ENCODE results near the gene PHACTR1. TPM values are rescaled to one million over a fixed set of nuclear protein-coding genes. Genes with fewer than 3 reads are reported as not detected.

Gene PHACTR1
- total and polyA plus RNA-seq, 9 of the 15 experiments (the other 6 are each of a cell fraction or from before 2014, with no cell fraction given) = 11.5 to 32.6 (median 22.0) TPM

GRCh38 chr6:12716298-12716916, at the start of gene PHACTR1 (continued):
- TF ChIP-seq ZNF280A (IDR thresholded peaks at IDR 0.05; ENCODE audit: low read depth, partially characterized antibody) = no peak
- no peak for TF ChIP-seq CBX3 (IDR thresholded peaks at IDR 0.05; ENCODE audit: borderline replicate concordance in 1 of 2, low read length in 2 of 2)
- no peak for TF ChIP-seq ZNF174 (CRISPR knock-in tag; IDR thresholded peaks at IDR 0.05)
- TF ChIP-seq STAG1 (CRISPR knock-in tag; IDR thresholded peaks at IDR 0.05; ENCODE audit: borderline replicate concordance) = no peak
- TF ChIP-seq HIVEP1 (CRISPR knock-in tag; IDR thresholded peaks at IDR 0.05) = no peak

- BruUV-seq (replicated peaks) = no TSS peak
- in situ Hi-C loops (cut with MboI) (no loop called here), intact Hi-C loops (cut with micrococcal nuclease) (no loop called here)
- WGBS (ENCODE audit: insufficient coverage, low coverage, missing lambda C conversion rate) = no CpG with 5 or more reads among the region's 1 CpG
- Histone ChIP-seq H3K4me1 (replicated peaks in 1 of 2; ENCODE audit: control insufficient read depth in 2 of 2, insufficient read depth in 2 of 2, low read length in 2 of 2) (no peaks in the 10 kb centered on the region), H3K9ac (ENCODE audit: insufficient read depth in 1 of 2, low read depth in 2 of 2, low read length in 2 of 2) (no peak overlapping the region), H3K27me3 (ENCODE audit: control insufficient read depth in 2 of 2, insufficient read depth in 2 of 2, low read length in 2 of 2) (no peaks in the 10 kb centered on the region), H4K20me1 (replicated peaks; ENCODE audit: control insufficient read depth, insufficient read depth, low read length) (no peaks in the 10 kb centered on the region), H3K36me3 (ENCODE audit: control insufficient read depth, insufficient read depth, low read length) (no peaks in the 10 kb centered on the region), H3K9me1 (ENCODE audit: control insufficient read depth, insufficient read depth, low read length) (no peaks in the 10 kb centered on the region), H3K27ac (ENCODE audit: extremely low read depth, low read depth, low read length) (no peak overlapping the region), H2AFZ (ENCODE audit: low read depth, low read length) (no peak overlapping the region), H3K4me3 (no peak overlapping the region), H3K4me2 (ENCODE audit: insufficient read depth, low read length) (no peak overlapping the region), H3K9me3 (replicated peaks; ENCODE audit: control insufficient read depth, insufficient read depth, low read depth, low read length) (no peaks in the 10 kb centered on the region), H3K79me2 (ENCODE audit: control insufficient read depth, insufficient read depth, low read length) (no peaks in the 10 kb centered on the region)
- ATAC-seq (no peak), FAIRE-seq (no peak), DNase-seq (ENCODE audit: extremely low read depth in 1 of 4, low spot score in 3 of 4) (no peak)
- POLR2A ChIA-PET = no interaction called here
- CTCF ChIA-PET (ENCODE audit: low intra/inter-chr PET ratio) = no interaction called here
- TF ChIP-seq BCLAF1 (IDR thresholded peaks at IDR 0.05; ENCODE audit: borderline replicate concordance in 1 of 2, control insufficient read depth in 1 of 2, low read depth in 2 of 2, low read length in 1 of 2) = no peak
- no peak for TF ChIP-seq SIRT6 (IDR thresholded peaks at IDR 0.05; ENCODE audit: low read depth, low read length)
- no peak for TF ChIP-seq FOXA3 (CRISPR knock-in tag; conservative IDR thresholded peaks at IDR 0.05 in 1 of 2, IDR thresholded peaks at IDR 0.05 in 1 of 2)
- TF ChIP-seq SRSF9 (IDR thresholded peaks at IDR 0.05; ENCODE audit: borderline replicate concordance, low read depth, low read length) = no peak
Observed at GRCh38 chr6:12666886-12667285, 49.7 kb upstream of the PHACTR1 start.
